WERI-Rb-1 (cell line): ENCODE data around the gene NEO1.

Experiments
- DNase-seq: peaks from one replicate; pipeline ENCODE4 v3.0.0-alpha.2; 2020
- H3K27ac ChIP-seq: fragments of 250-450 bp; sonication (Bioruptor Pico); 2 replicates; pipeline ENCODE4 v1.5.1; 2020; ENCODE audit warnings: mild to moderate bottlenecking, moderate library complexity
- H3K27me3 ChIP-seq: fragments of 250-450 bp; sonication (Bioruptor Pico); 2 replicates; pipeline ENCODE4 v1.5.1; 2021; ENCODE audit warnings: mild to moderate bottlenecking, low read depth, moderate library complexity; ENCODE audit not compliant: insufficient read depth, severe bottlenecking
- H3K36me3 ChIP-seq: fragments of 250-450 bp; sonication (Bioruptor Pico); 2 replicates; pipeline ENCODE4 v1.5.1; 2020; ENCODE audit warnings: mild to moderate bottlenecking, moderate library complexity
- H3K4me3 ChIP-seq: 2 replicates; pipeline ENCODE4 v1.5.1; 2011; ENCODE audit warnings: low read depth, mild to moderate bottlenecking, control low read depth, low read length
- H3K9me3 ChIP-seq: fragments of 250-450 bp; sonication (Bioruptor Pico); 2 replicates; pipeline ENCODE4 v1.5.1; 2021; ENCODE audit warnings: mild to moderate bottlenecking, moderate library complexity; ENCODE audit not compliant: severe bottlenecking
- TF ChIP-seq, protein P1 (sequence below): IDR thresholded peaks from 2 replicates; pipeline ENCODE4 v1.5.1; 2011; ENCODE audit warnings: low read depth, mild to moderate bottlenecking, control low read depth, inconsistent platforms, low read length

The NEO1 gene

GRCh38 chr15:73286311-73286710 lies 234.0 kb downstream of the NEO1 start:
- no peaks in the 10 kb centered on the region for H3K9me3 ChIP-seq
- H3K27ac ChIP-seq, result no peak overlapping the region
- no peak overlapping the region for H3K4me3 ChIP-seq
- DNase-seq, result no peak
- no peaks in the 10 kb centered on the region for H3K27me3 ChIP-seq
- TF ChIP-seq, protein P1, sequence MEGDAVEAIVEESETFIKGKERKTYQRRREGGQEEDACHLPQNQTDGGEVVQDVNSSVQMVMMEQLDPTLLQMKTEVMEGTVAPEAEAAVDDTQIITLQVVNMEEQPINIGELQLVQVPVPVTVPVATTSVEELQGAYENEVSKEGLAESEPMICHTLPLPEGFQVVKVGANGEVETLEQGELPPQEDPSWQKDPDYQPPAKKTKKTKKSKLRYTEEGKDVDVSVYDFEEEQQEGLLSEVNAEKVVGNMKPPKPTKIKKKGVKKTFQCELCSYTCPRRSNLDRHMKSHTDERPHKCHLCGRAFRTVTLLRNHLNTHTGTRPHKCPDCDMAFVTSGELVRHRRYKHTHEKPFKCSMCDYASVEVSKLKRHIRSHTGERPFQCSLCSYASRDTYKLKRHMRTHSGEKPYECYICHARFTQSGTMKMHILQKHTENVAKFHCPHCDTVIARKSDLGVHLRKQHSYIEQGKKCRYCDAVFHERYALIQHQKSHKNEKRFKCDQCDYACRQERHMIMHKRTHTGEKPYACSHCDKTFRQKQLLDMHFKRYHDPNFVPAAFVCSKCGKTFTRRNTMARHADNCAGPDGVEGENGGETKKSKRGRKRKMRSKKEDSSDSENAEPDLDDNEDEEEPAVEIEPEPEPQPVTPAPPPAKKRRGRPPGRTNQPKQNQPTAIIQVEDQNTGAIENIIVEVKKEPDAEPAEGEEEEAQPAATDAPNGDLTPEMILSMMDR, result no peak
- peaks cover 90% of the 10 kb centered on the region for H3K36me3 ChIP-seq

- H3K36me3 ChIP-seq, result peaks cover 87% of the 10 kb centered on the region
- H3K27me3 ChIP-seq, result no peaks in the 10 kb centered on the region
- H3K27ac ChIP-seq, result no peak overlapping the region
- H3K9me3 ChIP-seq, result no peaks in the 10 kb centered on the region
- TF ChIP-seq, protein P1, result no peak
- DNase-seq, result no peak
- H3K4me3 ChIP-seq, result no peak overlapping the region
Measured at GRCh38 chr15:73287019-73287418, 234.8 kb downstream of the NEO1 start.

- no peaks in the 10 kb centered on the region for H3K27me3 ChIP-seq
- no peak overlapping the region for H3K4me3 ChIP-seq
- no peaks in the 10 kb centered on the region for H3K9me3 ChIP-seq
- H3K27ac ChIP-seq, result no peak overlapping the region
- no peak for DNase-seq
- TF ChIP-seq, protein P1, result no peak
- peaks cover 84% of the 10 kb centered on the region for H3K36me3 ChIP-seq
Measured at GRCh38 chr15:73291441-73291840, 239.2 kb downstream of the NEO1 start.

DNA sequence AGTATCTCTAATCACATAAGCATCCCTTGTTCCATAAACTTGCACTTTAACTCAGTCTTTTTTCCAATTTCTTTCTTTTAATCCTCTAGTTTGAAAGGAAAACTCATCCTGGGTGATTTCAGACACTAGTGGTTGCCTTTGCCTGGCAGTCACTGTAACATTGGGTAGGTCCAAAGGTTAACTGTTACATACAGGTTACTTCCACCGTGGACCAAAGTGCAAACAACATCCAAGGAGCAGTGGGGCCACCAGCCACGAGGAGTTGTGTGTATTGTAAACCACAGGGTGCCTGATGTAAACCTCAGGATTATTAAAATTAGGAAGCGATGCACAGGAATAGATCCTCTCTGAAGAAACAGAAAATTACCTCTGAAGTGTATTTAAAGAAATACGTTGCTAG lies 241.5 kb downstream of the NEO1 start:
- TF ChIP-seq, protein P1, result no peak
- Histone ChIP-seq H3K9me3 (no peaks in the 10 kb centered on the region), H3K4me3 (no peak overlapping the region), H3K27me3 (no peaks in the 10 kb centered on the region), H3K36me3 (peaks cover 81% of the 10 kb centered on the region), H3K27ac (no peak overlapping the region)
- no peak for DNase-seq

DNA sequence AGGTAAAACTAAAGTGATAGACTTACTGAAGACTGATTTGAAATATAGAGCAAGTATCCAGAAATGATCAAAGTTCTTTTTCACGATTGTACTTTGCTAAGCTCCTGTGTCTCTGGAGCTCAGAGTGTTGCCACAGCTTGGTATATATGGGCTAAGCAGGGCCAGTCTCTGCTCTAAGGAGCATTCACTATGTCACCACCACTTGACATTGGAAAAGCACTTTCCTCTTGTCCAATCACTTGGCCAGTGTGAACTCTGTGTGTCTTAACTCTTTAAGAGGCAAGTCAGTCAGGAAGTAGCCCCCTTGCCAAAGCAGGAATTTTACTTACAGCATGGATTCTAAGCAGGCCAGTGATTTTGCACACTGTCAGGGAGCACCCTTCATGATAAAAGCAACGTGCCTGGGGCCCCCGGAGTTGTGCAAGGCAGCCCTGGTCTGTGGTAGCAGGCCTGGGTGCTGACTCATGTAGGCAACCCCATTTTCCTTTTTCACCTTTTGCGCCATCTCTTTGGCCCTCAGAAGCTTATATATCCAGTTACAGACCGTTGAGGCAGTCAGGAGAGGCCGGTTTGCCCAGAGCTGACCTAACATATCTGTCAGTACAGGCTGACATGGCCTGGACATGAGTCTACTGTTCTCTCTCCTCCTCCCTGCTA lies 243.5 kb downstream of the NEO1 start:
- Histone ChIP-seq H3K27me3 (no peaks in the 10 kb centered on the region), H3K4me3 (no peak overlapping the region), H3K9me3 (no peaks in the 10 kb centered on the region), H3K27ac (no peak overlapping the region), H3K36me3 (peaks cover 77% of the 10 kb centered on the region)
- DNase-seq, result no peak
- TF ChIP-seq, protein P1, result no peak
